MCF 10A (cell line): ENCODE data around the gene MRTO4. TPM values are rescaled to one million over a fixed set of nuclear protein-coding genes. Genes with fewer than 3 reads are reported as not detected.

ENCODE experiments used
- BruUV-seq: library from RNA; stranded (reverse); fragments of 400-500 nt; replicated peaks from 2 replicates; lab custom pipeline; 2021; lab: Mats Ljungman, UMichigan
- CTCF ChIA-PET: fragments of 300-600 bp; sonication (Branson Sonifier 250); formaldehyde crosslinking; extraction: SDS; loops from one replicate; lab custom pipeline; 2021; ENCODE audit warnings: antibody characterized with exemption, inconsistent platforms; lab: Yijun Ruan, JAX
- POLR2A ChIA-PET: fragments of 300-600, 350-650 bp; sonication (Branson Sonifier 250); formaldehyde crosslinking; extraction: SDS; loops from one replicate; lab custom pipeline; 2020; ENCODE audit warnings: antibody characterized with exemption, inconsistent platforms; lab: Yijun Ruan, JAX
- DNase-seq: peaks from one replicate; pipeline ENCODE4 v3.0.0-alpha.2; 2018; ENCODE audit not compliant: unreplicated experiment
- H3K27ac Mint-ChIP-seq: one replicate; pipeline ENCODE4 v1.8.0; 2022; ENCODE audit warnings: mild to moderate bottlenecking, low read depth, mixed read lengths; ENCODE audit not compliant: unreplicated experiment
- H3K27me3 Mint-ChIP-seq: one replicate; pipeline ENCODE4 v1.8.0; 2022; ENCODE audit warnings: mixed read lengths; ENCODE audit not compliant: insufficient read depth, unreplicated experiment
- H3K36me3 Mint-ChIP-seq: one replicate; pipeline ENCODE4 v1.8.0; 2022; ENCODE audit warnings: mild to moderate bottlenecking, moderate library complexity, mixed read lengths; ENCODE audit not compliant: insufficient read depth, unreplicated experiment
- H3K4me1 Mint-ChIP-seq: one replicate; pipeline ENCODE4 v1.8.0; 2022; ENCODE audit warnings: mixed read lengths; ENCODE audit not compliant: insufficient read depth, unreplicated experiment
- H3K4me3 Mint-ChIP-seq: one replicate; pipeline ENCODE4 v1.8.0; 2022; ENCODE audit warnings: mild to moderate bottlenecking, moderate library complexity, mixed read lengths; ENCODE audit not compliant: unreplicated experiment
- H3K9me3 Mint-ChIP-seq: one replicate; pipeline ENCODE4 v1.8.0; 2022; ENCODE audit warnings: mixed read lengths; ENCODE audit not compliant: unreplicated experiment
- intact Hi-C: fragments of 100-400 bp; cut with micrococcal nuclease; formaldehyde crosslinking; loops from 2 replicates; pipeline ENCODE4 v1.14.1; 2022
- total RNA-seq: library from RNA; stranded (reverse); gene quantifications from 2 replicates; pipeline ENCODE4 v1.2.3, GENCODE V29; 2022
- TF ChIP-seq, protein P1 (sequence below): fragments of 200-600 bp; IDR thresholded peaks from one replicate; pipeline ENCODE4 v1.8.0; 2022; ENCODE audit warnings: antibody characterized with exemption, mild to moderate bottlenecking; ENCODE audit not compliant: unreplicated experiment

MRTO4 gene
- total RNA-seq, 1 experiment from 2014 or later, result 46.0 TPM

DNA sequence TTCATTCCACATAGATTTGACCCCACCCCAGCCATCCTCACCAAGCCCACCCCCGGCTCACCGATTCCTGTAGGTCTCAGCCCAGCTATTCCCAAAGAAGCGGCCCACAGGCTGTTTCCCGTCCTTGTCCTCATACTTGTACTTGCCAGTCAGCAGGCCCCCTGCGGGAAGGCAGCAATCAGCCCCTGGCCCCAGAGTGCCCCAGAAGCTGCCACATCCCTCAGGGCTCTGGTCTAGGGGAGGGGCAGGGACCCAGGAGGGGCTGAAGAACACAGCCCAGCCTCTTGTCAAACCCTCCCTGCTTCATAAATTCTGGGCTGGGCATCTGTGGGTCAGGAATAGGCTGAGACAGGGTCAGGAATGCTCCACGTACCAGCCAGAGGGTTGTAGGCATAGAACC is 55.3 kb downstream of the MRTO4 start:
- no TSS peak for BruUV-seq
- intact Hi-C loops, result no loop called here
- Mint-ChIP-seq H3K27me3 (no peaks in the 10 kb centered on the region), H3K4me1 (peaks cover 17% of the 10 kb centered on the region), H3K36me3 (peaks cover 51% of the 10 kb centered on the region), H3K9me3 (no peaks in the 10 kb centered on the region), H3K27ac (no peak overlapping the region), H3K4me3 (no peak overlapping the region)
- TF ChIP-seq, protein P1, sequence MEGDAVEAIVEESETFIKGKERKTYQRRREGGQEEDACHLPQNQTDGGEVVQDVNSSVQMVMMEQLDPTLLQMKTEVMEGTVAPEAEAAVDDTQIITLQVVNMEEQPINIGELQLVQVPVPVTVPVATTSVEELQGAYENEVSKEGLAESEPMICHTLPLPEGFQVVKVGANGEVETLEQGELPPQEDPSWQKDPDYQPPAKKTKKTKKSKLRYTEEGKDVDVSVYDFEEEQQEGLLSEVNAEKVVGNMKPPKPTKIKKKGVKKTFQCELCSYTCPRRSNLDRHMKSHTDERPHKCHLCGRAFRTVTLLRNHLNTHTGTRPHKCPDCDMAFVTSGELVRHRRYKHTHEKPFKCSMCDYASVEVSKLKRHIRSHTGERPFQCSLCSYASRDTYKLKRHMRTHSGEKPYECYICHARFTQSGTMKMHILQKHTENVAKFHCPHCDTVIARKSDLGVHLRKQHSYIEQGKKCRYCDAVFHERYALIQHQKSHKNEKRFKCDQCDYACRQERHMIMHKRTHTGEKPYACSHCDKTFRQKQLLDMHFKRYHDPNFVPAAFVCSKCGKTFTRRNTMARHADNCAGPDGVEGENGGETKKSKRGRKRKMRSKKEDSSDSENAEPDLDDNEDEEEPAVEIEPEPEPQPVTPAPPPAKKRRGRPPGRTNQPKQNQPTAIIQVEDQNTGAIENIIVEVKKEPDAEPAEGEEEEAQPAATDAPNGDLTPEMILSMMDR, result no peak
- ChIA-PET CTCF (interaction anchor here (0.7 kb wide), 1 partner anchor 107 kb away, joined by 3 read pairs; no protein-coding TSS in a partner anchor), POLR2A (no interaction called here)
- DNase-seq, result no peak

DNA sequence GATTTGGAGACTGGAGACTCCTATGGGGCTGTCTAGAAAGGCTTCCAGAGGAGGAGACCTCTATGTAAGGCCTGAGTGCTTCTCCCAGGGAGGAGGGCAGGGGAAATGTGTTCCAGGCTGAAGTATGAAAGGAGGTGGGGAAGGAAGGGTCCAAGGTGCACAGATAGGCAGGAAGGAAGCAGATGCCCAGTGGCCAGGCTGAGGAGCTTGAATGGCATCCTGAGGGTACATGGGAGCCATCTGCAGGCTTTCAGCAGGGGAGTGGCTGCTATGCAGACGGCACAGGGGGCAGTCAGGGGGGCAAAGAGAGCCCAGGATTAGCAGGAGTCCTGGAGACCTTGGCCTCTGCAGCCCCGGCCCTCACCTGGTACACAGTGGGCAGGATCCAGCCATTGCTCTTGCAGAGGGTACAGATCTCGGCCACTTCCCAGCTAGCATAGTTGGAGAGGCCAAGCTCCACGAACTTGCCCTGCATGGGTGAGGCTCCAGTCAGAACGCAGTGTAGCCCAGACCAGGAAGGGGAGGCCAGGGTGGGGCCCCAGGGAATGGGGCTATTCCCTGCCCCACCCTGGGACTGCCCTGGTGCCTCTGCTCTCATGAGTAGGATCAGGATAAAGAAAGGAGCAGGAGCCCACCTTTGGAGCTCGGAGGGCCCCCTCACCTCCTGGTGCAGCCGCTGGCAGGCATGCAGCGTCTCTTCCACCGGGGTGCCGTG is 56.3 kb downstream of the MRTO4 start:
- H3K27me3 Mint-ChIP-seq, result no peaks in the 10 kb centered on the region
- ChIA-PET CTCF (interaction anchor here (0.6 kb wide), 1 partner anchor 35 kb away, joined by 3 read pairs; no protein-coding TSS in a partner anchor), POLR2A (no interaction called here)
- H3K27ac Mint-ChIP-seq, result no peak overlapping the region
- no TSS peak for BruUV-seq
- no peak overlapping the region for H3K4me3 Mint-ChIP-seq
- peaks cover 19% of the 10 kb centered on the region for H3K4me1 Mint-ChIP-seq
- no peaks in the 10 kb centered on the region for H3K9me3 Mint-ChIP-seq
- H3K36me3 Mint-ChIP-seq, result peaks cover 46% of the 10 kb centered on the region
- TF ChIP-seq, protein P1, result no peak
- intact Hi-C loops, result no loop called here
- DNase-seq, result no peak

DNA sequence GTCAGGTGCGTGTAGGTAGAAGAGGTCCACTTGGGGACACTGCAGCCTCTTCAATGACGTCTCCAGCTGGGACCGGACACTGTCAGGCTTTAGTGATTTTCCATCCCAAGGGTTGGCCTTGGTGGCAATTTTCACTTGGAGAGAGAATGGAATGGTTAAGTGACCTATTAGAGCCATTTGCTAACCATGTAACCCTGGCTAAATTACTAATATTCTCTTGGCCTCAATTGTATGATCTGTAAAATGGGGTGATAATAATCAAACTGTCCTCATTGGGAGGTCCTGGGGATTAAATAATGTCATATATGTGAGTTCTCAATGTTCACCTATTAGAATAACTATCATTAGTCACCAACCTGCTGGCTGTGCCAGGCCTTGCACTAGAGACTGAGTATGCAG is 56.9 kb downstream of the MRTO4 start:
- no peak overlapping the region for H3K4me3 Mint-ChIP-seq
- DNase-seq, result no peak
- BruUV-seq, result no TSS peak
- TF ChIP-seq, protein P1, result no peak
- peaks cover 40% of the 10 kb centered on the region for H3K36me3 Mint-ChIP-seq
- intact Hi-C loops, result no loop called here
- CTCF ChIA-PET, result interaction anchor here (0.6 kb wide), 1 partner anchor 35 kb away, joined by 3 read pairs; no protein-coding TSS in a partner anchor
- POLR2A ChIA-PET, result no interaction called here
- peaks cover 24% of the 10 kb centered on the region for H3K4me1 Mint-ChIP-seq
- no peaks in the 10 kb centered on the region for H3K9me3 Mint-ChIP-seq
- no peaks in the 10 kb centered on the region for H3K27me3 Mint-ChIP-seq
- no peak overlapping the region for H3K27ac Mint-ChIP-seq

DNA sequence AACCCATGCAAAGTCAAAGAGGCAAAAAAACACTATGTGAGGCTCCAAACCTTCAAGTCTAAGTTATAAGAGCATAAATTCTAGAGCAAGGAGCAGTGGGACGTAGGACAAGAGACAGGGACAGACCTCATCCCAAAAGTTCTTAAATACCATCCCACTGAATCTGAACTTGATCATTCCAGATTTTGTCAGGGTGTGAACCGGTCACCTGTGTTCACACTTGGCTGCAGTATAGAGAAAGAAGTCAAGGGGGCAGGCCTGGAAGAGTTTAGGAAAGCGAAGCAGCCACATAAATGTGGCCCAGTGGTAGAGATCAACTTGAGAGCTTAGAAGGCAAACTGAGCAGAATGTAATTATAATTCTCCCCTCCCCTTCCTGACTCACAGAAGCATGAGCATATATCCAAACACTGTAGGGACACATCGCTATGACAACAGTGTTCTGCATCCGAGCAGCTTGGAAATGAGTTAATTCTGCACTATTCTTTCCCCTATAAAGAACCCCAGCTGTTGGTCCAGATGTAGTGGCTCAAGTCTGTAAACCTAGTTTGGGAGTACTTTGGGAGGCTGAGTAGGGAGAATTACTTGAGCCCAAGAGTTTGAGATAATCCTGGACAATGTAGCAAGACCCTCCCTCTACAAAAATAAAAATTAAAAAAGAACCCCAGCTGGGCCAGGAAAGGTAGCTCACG is 57.7 kb downstream of the MRTO4 start:
- no peak overlapping the region for H3K4me3 Mint-ChIP-seq
- H3K9me3 Mint-ChIP-seq, result no peaks in the 10 kb centered on the region
- H3K36me3 Mint-ChIP-seq, result peaks cover 33% of the 10 kb centered on the region
- no peaks in the 10 kb centered on the region for H3K27me3 Mint-ChIP-seq
- BruUV-seq, result no TSS peak
- POLR2A ChIA-PET, result interaction anchor here (0.5 kb wide), 1 partner anchor 351 kb away, joined by 4 read pairs; no protein-coding TSS in a partner anchor
- CTCF ChIA-PET, result no interaction called here
- H3K4me1 Mint-ChIP-seq, result peaks cover 27% of the 10 kb centered on the region
- H3K27ac Mint-ChIP-seq, result no peak overlapping the region
- TF ChIP-seq, protein P1, result no peak
- intact Hi-C loops, result no loop called here
- no peak for DNase-seq
